NCI-H1092 treated with DMSO at 0.1 percent for 48 hours (cell line): ENCODE measurements around the gene MYO10.
"Not testable (repeated sequence)": the region's sequence is repeated elsewhere in the genome, so short reads cannot be mapped to it uniquely, and the experiment has no call there.

Source experiments
- DNase-seq: peaks from one replicate; lab custom pipeline; 2025; lab: John Stamatoyannopoulos, UW

Gene MYO10

DNA sequence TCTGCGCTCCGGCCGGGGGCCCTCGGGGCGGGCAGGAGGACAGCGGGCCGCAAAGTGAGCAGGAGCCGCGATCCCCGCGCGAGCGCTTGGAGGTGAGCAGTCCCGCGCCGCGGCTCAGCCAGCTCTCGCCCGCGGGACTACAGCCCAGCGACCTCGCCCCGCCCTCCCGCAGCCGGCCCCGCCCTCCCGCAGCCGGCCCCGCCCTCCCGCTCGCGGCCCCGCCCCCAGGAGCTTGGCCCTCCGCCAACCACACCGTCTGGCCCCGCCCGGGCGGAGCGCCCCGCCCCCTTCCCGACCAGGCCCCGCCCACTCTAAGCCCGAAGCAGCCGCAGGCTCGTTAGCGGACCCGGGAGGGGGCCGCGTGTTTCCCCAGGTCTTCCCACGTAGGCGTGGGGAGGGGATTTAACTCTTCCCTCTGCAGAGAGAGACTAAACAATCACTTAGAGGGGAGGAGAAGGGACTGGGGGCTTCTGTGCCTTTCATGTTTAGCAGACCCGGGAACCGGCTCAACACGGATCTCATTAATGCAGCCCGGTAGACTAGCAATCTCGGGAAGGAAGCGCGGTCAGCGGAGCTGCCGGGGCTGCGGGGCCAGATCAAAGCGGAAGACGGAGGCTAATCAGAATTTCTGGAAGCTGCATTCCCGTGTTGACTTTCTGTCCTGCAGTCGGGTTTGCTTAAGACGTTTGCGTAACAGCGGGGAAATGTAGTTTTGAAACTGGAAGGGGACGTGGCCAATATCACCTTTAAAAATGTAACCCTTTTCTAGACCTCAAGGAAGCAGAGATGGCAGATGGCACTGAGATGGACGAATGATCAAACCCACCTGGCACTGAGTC is at the start of gene MYO10:
TSS of gene MYO10 (minus strand) at position 139 of the 839 bp plus-strand sequence. CDS start 480 bp downstream, outside the sequence.
- peak; percentile 69 for DNase-seq

GRCh38 chr5:16985304-16985703 is 49.2 kb upstream of the MYO10 start:
- DNase-seq: not testable (repeated sequence)

- no peak for DNase-seq
Measured at GRCh38 chr5:16983972-16984371, 47.9 kb upstream of the MYO10 start.

DNA sequence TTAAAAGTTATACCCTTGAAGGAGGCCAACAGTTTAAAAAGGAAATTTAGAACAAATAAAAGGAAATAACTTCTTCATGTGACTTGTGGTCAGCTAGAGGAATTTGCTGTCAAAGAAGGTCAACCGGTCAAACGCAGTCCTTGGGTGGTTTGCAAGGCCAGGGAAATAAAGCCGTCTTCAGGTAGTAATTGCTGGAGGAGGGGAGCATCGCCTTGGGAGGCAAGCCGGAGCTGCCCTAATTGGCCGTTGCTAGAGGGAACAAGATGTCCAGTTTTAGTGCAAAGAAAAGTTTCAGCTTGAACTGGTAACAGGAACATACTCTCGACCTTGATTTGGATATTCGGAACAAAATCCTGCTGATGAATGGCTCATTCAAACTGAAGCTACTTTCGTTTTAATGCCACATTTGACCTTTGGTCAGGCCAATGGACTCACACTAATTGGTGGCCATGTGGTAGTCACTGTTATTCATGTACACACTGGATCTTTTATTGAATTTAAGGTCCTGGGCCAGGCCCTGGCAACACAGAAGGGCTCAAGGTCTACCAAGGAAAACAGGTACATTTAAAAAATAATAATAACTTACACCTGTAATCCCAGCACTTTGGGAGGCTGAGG is 47.0 kb upstream of the MYO10 start:
- no peak for DNase-seq

GRCh38 chr5:16981700-16982099 is 45.6 kb upstream of the MYO10 start:
- DNase-seq: no peak

- no peak for DNase-seq
Measured at GRCh38 chr5:16980983-16981382, 44.9 kb upstream of the MYO10 start.

- no peak for DNase-seq
Measured at GRCh38 chr5:16978296-16978695, 42.2 kb upstream of the MYO10 start.

DNA sequence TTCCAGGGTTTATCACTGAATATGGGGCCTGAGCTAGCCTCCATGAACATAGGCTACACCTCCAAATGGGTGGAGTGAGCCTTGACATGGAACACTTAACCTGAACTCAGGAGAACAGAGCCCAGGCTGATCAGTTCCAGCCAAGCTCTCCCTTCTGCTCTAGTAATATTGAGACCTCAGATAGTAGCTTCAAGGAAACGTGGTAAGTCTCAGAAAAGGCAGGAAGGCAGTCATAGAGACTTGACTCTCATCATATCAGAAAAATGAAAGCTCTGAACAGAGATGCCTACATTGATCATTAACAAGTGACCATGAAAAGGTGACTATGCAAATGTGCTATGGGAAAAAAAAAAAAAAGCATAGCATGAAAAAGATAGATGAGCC is 40.5 kb upstream of the MYO10 start:
- no peak for DNase-seq

DNA sequence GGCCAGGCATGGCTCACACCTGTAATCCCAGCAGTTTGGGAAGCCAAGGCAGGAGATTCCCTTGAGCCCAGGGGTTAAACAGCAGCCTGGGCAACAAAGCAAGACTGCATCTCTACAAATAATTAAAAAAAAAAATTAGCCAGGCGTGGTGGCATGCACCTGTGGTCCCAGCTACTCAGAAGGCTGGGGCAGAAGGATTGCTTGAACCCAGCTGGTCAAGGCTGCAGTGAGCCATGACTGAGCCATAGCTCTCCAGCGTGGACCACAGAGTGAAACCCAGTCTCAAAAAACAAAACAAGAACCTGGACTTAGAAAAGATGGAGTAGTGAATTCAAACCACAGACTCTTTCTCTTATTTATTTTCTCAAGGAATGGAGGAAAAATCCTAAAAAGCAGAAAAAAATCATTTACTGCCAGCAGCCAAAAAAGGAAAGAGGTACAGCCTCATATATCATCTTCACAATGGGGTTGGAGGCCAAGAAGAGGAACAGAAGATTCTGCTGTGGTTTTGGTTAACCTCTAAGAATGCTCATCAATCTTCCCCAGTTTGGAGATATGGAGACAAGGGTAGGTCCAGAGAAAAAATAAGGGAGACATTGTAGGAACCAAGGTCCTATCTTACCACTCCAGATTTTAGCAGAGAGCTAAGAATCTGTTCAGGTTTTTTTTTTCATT is 40.0 kb upstream of the MYO10 start:
- DNase-seq: no peak

- DNase-seq: no peak
Measured at GRCh38 chr5:16974981-16975380, 38.9 kb upstream of the MYO10 start.

DNA sequence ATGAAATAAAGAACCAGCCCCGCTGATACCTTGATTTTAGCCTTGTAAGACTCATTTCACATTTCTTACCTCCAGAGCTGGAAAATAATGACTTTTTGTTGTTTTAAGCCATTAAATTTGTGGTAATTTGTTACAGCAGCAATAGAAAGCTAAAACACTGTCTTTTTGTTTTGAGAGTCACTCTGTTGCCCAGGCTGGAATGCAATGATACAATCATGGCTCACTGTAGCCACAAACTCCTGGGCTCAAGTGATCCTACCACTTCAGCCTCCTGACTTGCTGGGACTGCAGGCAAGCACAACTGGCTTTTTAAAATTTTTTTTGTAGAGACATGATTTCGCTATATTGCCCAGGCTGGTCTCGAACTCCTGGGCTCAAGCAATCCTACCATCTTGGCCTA is 34.7 kb upstream of the MYO10 start:
- DNase-seq: no peak

DNA sequence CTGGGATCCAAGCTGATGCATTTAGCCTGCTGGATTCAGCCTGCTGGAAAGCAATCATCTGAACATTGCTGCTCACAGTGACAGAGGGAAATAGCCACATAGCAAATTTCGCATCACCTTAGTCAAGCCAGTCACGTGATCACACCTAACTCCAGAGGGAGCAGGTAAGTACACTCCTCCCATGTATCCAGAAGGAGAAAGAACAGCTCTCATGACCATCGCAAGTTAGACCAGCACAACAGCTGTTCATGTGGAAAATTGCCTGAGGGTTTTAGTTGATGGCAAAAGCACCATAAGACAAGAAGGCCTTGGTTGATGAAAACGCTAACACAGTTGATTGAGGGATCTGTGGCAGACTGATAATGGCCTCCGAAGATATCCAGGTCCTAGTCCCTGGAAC is 34.2 kb upstream of the MYO10 start:
- no peak for DNase-seq

DNA sequence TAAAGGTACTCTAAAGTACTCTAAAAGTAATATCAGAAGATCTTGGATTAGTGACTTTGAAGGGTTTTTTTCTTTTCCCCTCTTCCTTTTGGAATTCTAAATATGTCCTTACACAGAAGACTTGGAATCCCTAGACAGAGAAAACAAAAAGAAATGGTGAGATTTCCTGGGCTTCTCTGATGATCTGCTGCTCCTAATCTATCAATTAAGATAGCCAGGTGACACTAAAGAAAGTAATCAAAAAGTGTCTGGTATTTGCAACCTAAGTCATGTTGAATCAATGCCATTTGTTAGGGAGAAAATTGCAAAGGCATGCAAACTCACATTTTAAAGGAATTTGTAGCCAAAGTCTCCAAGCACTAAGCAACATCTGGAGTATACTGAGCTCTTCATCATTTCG is 29.5 kb upstream of the MYO10 start:
- no peak for DNase-seq

DNA sequence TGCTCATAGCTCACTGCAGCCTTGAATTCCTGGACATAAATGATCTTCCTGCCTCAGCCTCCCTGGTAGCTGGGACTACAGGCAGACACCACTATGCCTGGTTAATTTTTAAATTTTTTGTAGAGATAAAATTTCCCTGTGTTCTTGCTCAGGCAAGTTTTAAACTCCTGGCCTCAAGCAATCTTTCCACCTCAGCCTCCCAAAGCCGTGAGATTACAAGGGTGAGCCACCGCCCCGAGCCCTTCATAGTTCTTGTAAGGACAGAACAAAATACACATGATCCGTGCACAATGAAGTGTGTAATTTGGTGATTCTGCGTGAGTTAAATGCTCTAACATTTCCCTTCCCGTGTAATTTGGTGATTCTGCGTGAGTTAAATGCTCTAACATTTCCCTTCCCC is 27.7 kb upstream of the MYO10 start:
- DNase-seq: no peak

DNA sequence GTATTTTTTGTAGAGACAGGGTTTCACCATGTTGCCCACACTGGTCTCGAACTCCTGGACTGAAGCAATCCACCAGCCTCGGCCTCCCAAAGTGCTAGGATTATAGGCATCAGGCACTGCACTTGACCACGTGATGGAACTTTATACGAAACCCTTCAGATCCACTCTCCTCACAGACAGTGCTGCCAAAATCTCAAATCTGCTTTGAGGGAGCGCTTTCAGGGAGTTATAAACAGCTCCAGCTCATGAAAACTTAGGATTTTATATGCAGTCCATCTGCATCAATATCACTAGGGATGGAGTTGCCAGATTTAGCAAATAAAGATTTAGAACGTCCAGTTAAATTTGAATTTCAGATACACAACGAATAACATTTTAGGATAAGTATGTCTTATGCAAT is 25.0 kb upstream of the MYO10 start:
- DNase-seq: no peak

- no peak for DNase-seq
Measured at GRCh38 chr5:16957304-16958196, 21.5 kb upstream of the MYO10 start.

- DNase-seq: no peak
Measured at GRCh38 chr5:16953729-16954128, 17.6 kb upstream of the MYO10 start.

DNA sequence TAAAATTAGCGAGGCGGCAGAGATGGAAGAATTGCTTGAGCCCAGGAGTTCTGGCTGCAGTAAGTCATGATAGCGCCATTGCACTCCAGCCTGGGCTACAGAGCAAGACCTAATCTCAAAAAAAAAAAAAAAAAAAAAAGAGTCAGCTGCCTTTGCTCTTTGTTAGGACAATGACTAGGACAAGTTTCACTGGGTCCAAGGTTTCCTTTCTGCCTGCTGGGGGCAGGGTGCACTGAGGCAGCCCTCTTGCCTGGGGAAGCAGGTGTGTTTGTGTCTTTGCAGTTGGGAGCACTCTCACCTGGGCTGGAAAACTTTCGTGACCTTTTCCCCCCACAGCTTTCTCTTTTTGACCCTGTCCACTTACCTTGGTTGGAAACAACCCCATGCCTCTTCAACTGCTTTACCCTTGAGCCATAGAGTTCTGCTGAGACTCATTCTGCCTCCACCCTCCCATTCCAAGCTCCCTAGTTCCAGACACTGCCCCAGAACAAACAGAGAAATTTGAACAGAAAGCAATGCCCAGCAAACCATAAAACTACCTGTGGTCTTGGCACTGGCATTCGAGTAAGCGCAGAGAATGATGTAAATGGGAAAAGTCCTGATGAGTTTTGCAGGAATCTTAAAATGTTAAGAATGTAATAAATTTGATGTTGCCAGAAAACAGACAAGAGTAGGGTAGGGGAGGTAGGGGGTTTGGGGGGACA is 17.0 kb upstream of the MYO10 start:
- no peak for DNase-seq

GRCh38 chr5:16946725-16947124 is 10.6 kb upstream of the MYO10 start:
- no peak for DNase-seq

DNA sequence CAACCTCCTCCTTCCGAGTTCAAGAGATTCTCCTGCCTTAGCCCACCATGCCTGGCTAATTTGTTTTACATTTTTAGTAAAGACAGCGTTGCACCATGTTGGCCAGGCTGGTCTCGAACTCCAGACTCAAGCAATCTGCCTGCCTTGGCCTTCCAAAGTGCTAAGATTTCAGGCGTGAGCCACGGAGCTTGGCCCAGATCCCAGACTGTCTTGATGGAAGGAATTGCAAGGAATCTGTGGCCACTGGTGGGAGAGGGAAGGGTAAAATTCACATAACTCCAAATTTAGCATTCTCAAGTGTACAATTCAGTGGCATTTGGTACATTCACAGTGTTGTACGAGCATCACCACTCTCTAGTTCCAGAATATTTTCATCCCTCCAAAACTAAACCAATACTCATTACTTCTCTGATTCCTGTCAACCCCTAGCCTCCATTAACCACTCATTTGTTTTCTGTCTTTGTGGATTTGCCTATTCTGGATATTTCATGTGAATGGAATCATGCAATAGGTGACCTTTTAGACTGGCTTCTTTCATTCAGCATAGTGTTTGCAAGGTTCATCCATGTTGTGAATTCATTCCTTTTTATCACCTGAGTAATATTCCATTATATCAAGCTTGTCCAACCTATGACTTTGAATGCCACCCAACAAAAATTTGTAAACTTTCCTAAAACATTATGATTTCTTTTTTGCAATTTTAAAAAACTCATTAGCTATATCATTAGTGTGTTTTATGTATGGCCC is 8.9 kb upstream of the MYO10 start:
- no peak for DNase-seq
